ENCODE results near the gene STX1B.
A peak's percentile ranks its signal among the peaks of the same experiment; 100 is the strongest.
"Not testable (repeated sequence)": the region's sequence is repeated elsewhere in the genome, so short reads cannot be mapped to it uniquely, and the experiment has no call there.

The STX1B gene

GRCh38 chr16:31010585-31011325 is at the start of gene STX1B:
TSS of gene STX1B (minus strand) at chr16:31010638. CDS start at chr16:31010396, 242 bp downstream.
- DNase-seq (ENCODE audit: low read depth): no peak

- no peak for DNase-seq (ENCODE audit: low read depth)
Observed at GRCh38 chr16:31055613-31056012, 45.2 kb upstream of the STX1B start.

- DNase-seq (ENCODE audit: low read depth): no peak
Observed at GRCh38 chr16:31052114-31052513, 41.7 kb upstream of the STX1B start.

- DNase-seq (ENCODE audit: low read depth): no peak
Observed at GRCh38 chr16:31050280-31051030, 40.0 kb upstream of the STX1B start.

GRCh38 chr16:31043898-31044481 is 33.6 kb upstream of the STX1B start:
- no peak for DNase-seq (ENCODE audit: low read depth)

GRCh38 chr16:31043352-31043751 is 32.9 kb upstream of the STX1B start:
- DNase-seq (ENCODE audit: low read depth): no peak

GRCh38 chr16:31042866-31043265 is 32.4 kb upstream of the STX1B start:
- DNase-seq (ENCODE audit: low read depth): no peak

- DNase-seq (ENCODE audit: low read depth): no peak
Observed at GRCh38 chr16:31038993-31039392, 28.6 kb upstream of the STX1B start.

- DNase-seq (ENCODE audit: low read depth): no peak
Observed at GRCh38 chr16:31036691-31037090, 26.3 kb upstream of the STX1B start.

- peak; percentile 64 for DNase-seq (ENCODE audit: low read depth)
Observed at GRCh38 chr16:31033709-31034492, 23.5 kb upstream of the STX1B start.

GRCh38 chr16:31032736-31033708 is 22.6 kb upstream of the STX1B start, which contains the start of gene STX4:
TSS of gene STX4 (plus strand) at chr16:31033558. CDS start at chr16:31033806, 248 bp downstream.
- peak; percentile 99 for DNase-seq (ENCODE audit: low read depth)

GRCh38 chr16:31031276-31031675 is 20.8 kb upstream of the STX1B start:
- no peak for DNase-seq (ENCODE audit: low read depth)

GRCh38 chr16:31029272-31029671 is 18.8 kb upstream of the STX1B start:
- no peak for DNase-seq (ENCODE audit: low read depth)

GRCh38 chr16:31025339-31025738 is 14.9 kb upstream of the STX1B start:
- no peak for DNase-seq (ENCODE audit: low read depth)

- no peak for DNase-seq (ENCODE audit: low read depth)
Observed at GRCh38 chr16:31023627-31024226, 13.3 kb upstream of the STX1B start.

- DNase-seq (ENCODE audit: low read depth): no peak
Observed at GRCh38 chr16:31023252-31023602, 12.8 kb upstream of the STX1B start.

- no peak for DNase-seq (ENCODE audit: low read depth)
Observed at GRCh38 chr16:31022544-31023251, 12.3 kb upstream of the STX1B start.

- no peak for DNase-seq (ENCODE audit: low read depth)
Observed at GRCh38 chr16:31020536-31020935, 10.1 kb upstream of the STX1B start.

- not testable (repeated sequence) for DNase-seq (ENCODE audit: low read depth)
Observed at GRCh38 chr16:31017756-31018155, 7.3 kb upstream of the STX1B start.

GRCh38 chr16:31016018-31016417 is 5.6 kb upstream of the STX1B start:
- DNase-seq (ENCODE audit: low read depth): no peak

Data from CMK (cell line).